AG04450 (cell line): ENCODE results near the gene HSPA8. TPM values are rescaled to one million over a fixed set of nuclear protein-coding genes. Genes with fewer than 3 reads are reported as not detected.

Experiments
- CTCF ChIA-PET: fragments of 300-600, 350-600 bp; formaldehyde crosslinking; extraction: SDS; loops from one replicate; lab custom pipeline; 2022; ENCODE audit warnings: antibody characterized with exemption, inconsistent platforms; lab: Charles Lee
- POLR2A ChIA-PET: fragments of 350-600 bp; formaldehyde crosslinking; extraction: SDS; loops from one replicate; lab custom pipeline; 2021; ENCODE audit warnings: antibody characterized with exemption, inconsistent platforms; lab: Yijun Ruan, JAX
- DNase-seq: peaks from one replicate; pipeline ENCODE4 v3.0.0-alpha.2; 2011; ENCODE audit warnings: low read depth, low spot score
- H3K27ac ChIP-seq: one replicate; pipeline ENCODE4 v1.5.1; 2012; ENCODE audit warnings: low read depth, low read length, control low read depth
- H3K27me3 ChIP-seq: one replicate; pipeline ENCODE4 v1.6.0; 2012; ENCODE audit warnings: low read length; ENCODE audit not compliant: control insufficient read depth, insufficient read depth
- H3K4me3 ChIP-seq: 2 replicates; pipeline ENCODE4 v1.5.1; 2011; ENCODE audit warnings: mild to moderate bottlenecking, low read depth, low read length, control low read depth
- H3K9me3 ChIP-seq: 2 replicates; pipeline ENCODE4 v1.5.1; 2012; ENCODE audit warnings: low read length; ENCODE audit not compliant: control insufficient read depth, insufficient read depth
- polyA plus RNA-seq: library from polyadenylated mRNA; depleted of rRNA; stranded (reverse); fragments of >200 nt; gene quantifications from 2 replicates; pipeline ENCODE4 v1.2.3, GENCODE V29; 2011; rRNA removed
- small RNA-seq: library from RNA; depleted of rRNA; stranded (forward); fragments of <200 nt; gene quantifications from one replicate; pipeline ENCODE3, GENCODE V24; 2012; ENCODE audit warnings: low read depth; ENCODE audit not compliant: insufficient read length
- TF ChIP-seq, protein P1 (sequence below): IDR thresholded peaks from 2 replicates; pipeline ENCODE4 v1.5.1; 2011; ENCODE audit warnings: low read depth, low read length, control low read depth, inconsistent platforms

The HSPA8 gene
- polyA plus RNA-seq, 1 experiment: 3,006 TPM

DNA sequence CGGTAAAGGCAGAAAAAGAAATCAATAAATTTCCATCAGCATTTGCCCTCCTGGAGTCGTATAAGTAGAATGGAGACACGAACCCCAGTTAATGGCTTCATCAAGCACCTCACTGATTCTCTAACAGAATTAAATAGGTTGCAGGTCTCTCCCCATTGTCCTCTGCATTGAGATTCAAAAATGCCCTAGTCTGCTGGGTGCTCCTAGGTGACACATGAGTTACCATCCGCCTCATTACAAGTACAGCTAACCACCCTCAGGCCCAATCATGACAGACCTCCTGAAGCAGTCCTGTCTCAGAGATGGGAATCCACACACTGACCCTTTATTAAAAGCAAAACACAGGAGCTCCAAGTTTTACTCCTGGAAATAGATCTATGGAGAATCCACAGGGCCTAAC lies 31.4 kb downstream of the HSPA8 start:
- H3K9me3 ChIP-seq: no peaks in the 10 kb centered on the region
- peaks cover 9% of the 10 kb centered on the region for H3K27me3 ChIP-seq
- H3K4me3 ChIP-seq: no peak overlapping the region
- DNase-seq: no peak
- TF ChIP-seq, protein P1, sequence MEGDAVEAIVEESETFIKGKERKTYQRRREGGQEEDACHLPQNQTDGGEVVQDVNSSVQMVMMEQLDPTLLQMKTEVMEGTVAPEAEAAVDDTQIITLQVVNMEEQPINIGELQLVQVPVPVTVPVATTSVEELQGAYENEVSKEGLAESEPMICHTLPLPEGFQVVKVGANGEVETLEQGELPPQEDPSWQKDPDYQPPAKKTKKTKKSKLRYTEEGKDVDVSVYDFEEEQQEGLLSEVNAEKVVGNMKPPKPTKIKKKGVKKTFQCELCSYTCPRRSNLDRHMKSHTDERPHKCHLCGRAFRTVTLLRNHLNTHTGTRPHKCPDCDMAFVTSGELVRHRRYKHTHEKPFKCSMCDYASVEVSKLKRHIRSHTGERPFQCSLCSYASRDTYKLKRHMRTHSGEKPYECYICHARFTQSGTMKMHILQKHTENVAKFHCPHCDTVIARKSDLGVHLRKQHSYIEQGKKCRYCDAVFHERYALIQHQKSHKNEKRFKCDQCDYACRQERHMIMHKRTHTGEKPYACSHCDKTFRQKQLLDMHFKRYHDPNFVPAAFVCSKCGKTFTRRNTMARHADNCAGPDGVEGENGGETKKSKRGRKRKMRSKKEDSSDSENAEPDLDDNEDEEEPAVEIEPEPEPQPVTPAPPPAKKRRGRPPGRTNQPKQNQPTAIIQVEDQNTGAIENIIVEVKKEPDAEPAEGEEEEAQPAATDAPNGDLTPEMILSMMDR: no peak
- H3K27ac ChIP-seq: no peak overlapping the region
- ChIA-PET POLR2A (no interaction called here), CTCF (interaction anchor here (1.5 kb wide), 2 partner anchors 10 to 167 kb away, joined by 3 to 13 read pairs; no protein-coding TSS in a partner anchor)

DNA sequence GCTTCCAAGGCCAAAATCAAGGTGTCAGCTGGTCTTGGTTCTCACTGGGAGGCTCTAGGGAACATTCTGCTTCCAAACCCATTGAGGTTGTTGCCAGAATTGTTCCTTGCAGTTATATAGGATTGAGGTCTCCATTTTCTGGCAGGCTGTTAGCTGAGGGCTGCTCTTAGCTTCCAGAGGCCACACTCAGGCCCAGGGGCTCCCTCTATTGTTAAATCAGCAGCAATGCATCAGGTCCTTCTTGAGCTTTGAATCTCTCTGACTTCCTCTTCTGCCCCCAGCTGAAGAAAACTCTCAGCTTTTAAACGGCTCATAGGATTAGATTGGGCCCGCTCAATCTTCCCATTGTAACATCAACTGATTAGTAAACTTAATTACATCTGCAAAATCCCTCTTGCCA lies 41.0 kb downstream of the HSPA8 start:
- POLR2A ChIA-PET: no interaction called here
- DNase-seq: peak; percentile 29
- CTCF ChIA-PET: interaction anchor here (0.5 to 10.7 kb wide), 33 partner anchors 10 to 1474 kb away, joined by 3 to 324 read pairs (median 4); no protein-coding TSS in a partner anchor
- TF ChIP-seq, protein P1: peak; percentile 74
- H3K9me3 ChIP-seq: no peaks in the 10 kb centered on the region
- H3K27me3 ChIP-seq: peaks cover 25% of the 10 kb centered on the region
- no peak overlapping the region for H3K4me3 ChIP-seq
- H3K27ac ChIP-seq: no peak overlapping the region

DNA sequence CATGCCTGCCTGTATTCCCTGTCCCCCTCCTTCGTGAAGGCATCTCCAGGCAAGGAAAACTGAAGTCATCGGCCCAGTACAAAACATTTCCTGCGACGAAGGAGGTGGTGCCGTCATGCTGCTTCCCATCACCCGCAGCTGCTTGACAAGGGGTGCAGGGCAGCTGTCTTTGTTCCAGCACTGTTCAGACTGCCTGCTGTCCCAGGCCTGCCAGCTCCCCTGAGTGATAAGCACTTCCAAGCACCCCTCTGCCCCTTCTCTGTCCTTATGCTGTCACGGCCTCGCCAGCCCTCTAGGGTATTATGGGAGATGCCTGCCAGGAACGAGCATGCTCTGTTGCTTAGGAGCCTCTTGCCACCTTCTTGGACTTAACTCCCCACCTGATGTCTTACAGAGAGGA lies 43.2 kb downstream of the HSPA8 start:
- Histone ChIP-seq H3K9me3 (no peaks in the 10 kb centered on the region), H3K4me3 (no peak overlapping the region), H3K27ac (no peak overlapping the region), H3K27me3 (peaks cover 29% of the 10 kb centered on the region)
- ChIA-PET POLR2A (no interaction called here), CTCF (interaction anchor here (0.5 to 10.7 kb wide), 3 partner anchors 154 to 416 kb away, joined by 3 to 324 read pairs (median 5); no protein-coding TSS in a partner anchor)
- no peak for DNase-seq
- TF ChIP-seq, protein P1: no peak

DNA sequence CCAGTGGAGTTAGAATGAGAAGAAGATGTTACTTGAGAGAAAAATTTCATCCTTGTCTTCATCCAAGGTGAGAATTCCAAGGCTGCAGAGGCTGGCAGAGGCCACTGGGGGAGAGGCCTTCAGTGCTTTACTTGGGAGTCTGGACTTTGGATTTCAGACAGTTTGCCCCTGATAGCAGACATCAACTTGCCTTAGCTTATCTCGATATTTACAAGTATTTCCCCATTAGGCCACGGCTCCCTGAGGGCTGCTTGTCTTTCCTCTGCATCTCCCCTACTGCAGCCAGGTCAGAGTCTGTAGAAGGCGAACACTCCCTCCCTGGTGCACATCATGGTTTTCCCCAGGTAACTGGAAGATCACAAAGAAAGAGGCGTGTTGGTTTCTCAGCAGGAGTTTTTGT lies 50.4 kb downstream of the HSPA8 start:
- no peak overlapping the region for H3K4me3 ChIP-seq
- TF ChIP-seq, protein P1: no peak
- ChIA-PET POLR2A (no interaction called here), CTCF (interaction anchor here (0.5 to 3.3 kb wide), 4 partner anchors 9 to 1944 kb away, joined by 3 to 14 read pairs (median 6); no protein-coding TSS in a partner anchor)
- no peaks in the 10 kb centered on the region for H3K9me3 ChIP-seq
- H3K27ac ChIP-seq: no peak overlapping the region
- H3K27me3 ChIP-seq: peaks cover 23% of the 10 kb centered on the region
- DNase-seq: no peak

Small RNA genes within 50 kb of the gene (small RNA-seq; reads per million reads assigned to genes)
- not detected for gene RPL31P47
- not detected for gene SNORD14C
- gene SNORD14D: not detected
- 567 reads per million, percentile 94 among the genes with 10 or more reads in this experiment for gene SNORD14E

Other genes with a start within 250 kb of the HSPA8 start
- gene CRTAM, start 223.6 kb downstream of the HSPA8 start, polyA plus RNA-seq: not detected in 2 replicates
- gene JHY, start 179.4 kb downstream of the HSPA8 start, polyA plus RNA-seq: 0.82 and 1.4 TPM in 2 replicates
- not detected in 2 replicates for gene BSX, start 80.3 kb downstream of the HSPA8 start, polyA plus RNA-seq
- 251 and 288 TPM in 2 replicates for gene CLMP, start 133.1 kb upstream of the HSPA8 start, polyA plus RNA-seq